Measurements from ENCODE around the gene TSPAN15.

The TSPAN15 gene

GRCh38 chr10:69439813-69440506 lies 11.3 kb upstream of the TSPAN15 start:
- Histone ChIP-seq H3K36me3 (ENCODE audit: insufficient read depth, low read length) (no peaks in the 10 kb centered on the region), H2AFZ (ENCODE audit: low read length) (no peak overlapping the region), H3K4me2 (ENCODE audit: low read depth, low read length, poor library complexity, severe bottlenecking) (no peak overlapping the region), H3K79me2 (ENCODE audit: insufficient read depth, low read length) (no peaks in the 10 kb centered on the region), H3K4me1 (ENCODE audit: insufficient read depth, low read length, poor library complexity, severe bottlenecking) (no peaks in the 10 kb centered on the region), H3K9me2 (replicated peaks; ENCODE audit: low read depth, low read length) (no peaks in the 10 kb centered on the region), H3K9ac (ENCODE audit: low read depth, low read length, poor library complexity, severe bottlenecking) (no peak overlapping the region), H3K27me3 (ENCODE audit: insufficient read depth, low read length, poor library complexity, severe bottlenecking) (no peaks in the 10 kb centered on the region), H3K4me3 (ENCODE audit: low read length, poor library complexity, severe bottlenecking) (no peak overlapping the region), H4K20me1 (ENCODE audit: insufficient read depth, low read length, poor library complexity, severe bottlenecking) (no peaks in the 10 kb centered on the region), H3F3A (ENCODE audit: low read depth) (no peaks in the 10 kb centered on the region), H3K9me3 (ENCODE audit: insufficient read depth, low read depth, low read length) (no peaks in the 10 kb centered on the region)
- TF ChIP-seq CTCF (conservative IDR thresholded peaks at IDR 0.05; ENCODE audit: low read length) = no peak
- TF ChIP-seq EZH2phosphoT487 (IDR thresholded peaks at IDR 0.05; ENCODE audit: borderline replicate concordance) = no peak

- H3K9me2 ChIP-seq (replicated peaks; ENCODE audit: low read depth, low read length) = no peaks in the 10 kb centered on the region
- no peaks in the 10 kb centered on the region for H3F3A ChIP-seq (ENCODE audit: low read depth)
- H3K27me3 ChIP-seq (ENCODE audit: insufficient read depth, low read length, poor library complexity, severe bottlenecking) = no peaks in the 10 kb centered on the region
- H3K4me3 ChIP-seq (ENCODE audit: low read length, poor library complexity, severe bottlenecking) = no peak overlapping the region
- no peak for TF ChIP-seq EZH2phosphoT487 (IDR thresholded peaks at IDR 0.05; ENCODE audit: borderline replicate concordance)
- TF ChIP-seq CTCF (conservative IDR thresholded peaks at IDR 0.05; ENCODE audit: low read length) = no peak
- no peaks in the 10 kb centered on the region for H4K20me1 ChIP-seq (ENCODE audit: insufficient read depth, low read length, poor library complexity, severe bottlenecking)
- H3K4me2 ChIP-seq (ENCODE audit: low read depth, low read length, poor library complexity, severe bottlenecking) = no peak overlapping the region
- no peaks in the 10 kb centered on the region for H3K79me2 ChIP-seq (ENCODE audit: insufficient read depth, low read length)
- no peak overlapping the region for H2AFZ ChIP-seq (ENCODE audit: low read length)
- H3K9ac ChIP-seq (ENCODE audit: low read depth, low read length, poor library complexity, severe bottlenecking) = no peak overlapping the region
- no peaks in the 10 kb centered on the region for H3K36me3 ChIP-seq (ENCODE audit: insufficient read depth, low read length)
- H3K9me3 ChIP-seq (ENCODE audit: insufficient read depth, low read depth, low read length) = no peaks in the 10 kb centered on the region
- peaks cover 17% of the 10 kb centered on the region for H3K4me1 ChIP-seq (ENCODE audit: insufficient read depth, low read length, poor library complexity, severe bottlenecking)
Observed at GRCh38 chr10:69443354-69443753, 7.9 kb upstream of the TSPAN15 start.

GRCh38 chr10:69445041-69445440 lies 6.2 kb upstream of the TSPAN15 start:
- H3K4me2 ChIP-seq (ENCODE audit: low read depth, low read length, poor library complexity, severe bottlenecking) = no peak overlapping the region
- H3K79me2 ChIP-seq (ENCODE audit: insufficient read depth, low read length) = no peaks in the 10 kb centered on the region
- H3K4me1 ChIP-seq (ENCODE audit: insufficient read depth, low read length, poor library complexity, severe bottlenecking) = peaks cover 17% of the 10 kb centered on the region
- no peaks in the 10 kb centered on the region for H3K27me3 ChIP-seq (ENCODE audit: insufficient read depth, low read length, poor library complexity, severe bottlenecking)
- H3K36me3 ChIP-seq (ENCODE audit: insufficient read depth, low read length) = no peaks in the 10 kb centered on the region
- no peak overlapping the region for H3K4me3 ChIP-seq (ENCODE audit: low read length, poor library complexity, severe bottlenecking)
- no peaks in the 10 kb centered on the region for H3K9me2 ChIP-seq (replicated peaks; ENCODE audit: low read depth, low read length)
- H3K9me3 ChIP-seq (ENCODE audit: insufficient read depth, low read depth, low read length) = no peaks in the 10 kb centered on the region
- no peaks in the 10 kb centered on the region for H3F3A ChIP-seq (ENCODE audit: low read depth)
- no peak for TF ChIP-seq CTCF (conservative IDR thresholded peaks at IDR 0.05; ENCODE audit: low read length)
- TF ChIP-seq EZH2phosphoT487 (IDR thresholded peaks at IDR 0.05; ENCODE audit: borderline replicate concordance) = no peak
- H2AFZ ChIP-seq (ENCODE audit: low read length) = no peak overlapping the region
- no peaks in the 10 kb centered on the region for H4K20me1 ChIP-seq (ENCODE audit: insufficient read depth, low read length, poor library complexity, severe bottlenecking)
- H3K9ac ChIP-seq (ENCODE audit: low read depth, low read length, poor library complexity, severe bottlenecking) = no peak overlapping the region
